Liver (tissue), 3 donors: ENCODE results near the gene AHDC1.

Experiments used
- FOXA1 ChIP-seq: IDR thresholded peaks from 2 replicates; pipeline ENCODE4 v1.6.1; 2016; ENCODE audit warnings: antibody characterized with exemption
- GABPA ChIP-seq, 2 donors: IDR thresholded peaks in 1 of 2; conservative IDR thresholded peaks in 1 of 2; 2 replicates each; pipeline ENCODE4 v1.6.1; 2016; ENCODE audit warnings: antibody characterized with exemption in 2 of 2, mild to moderate bottlenecking in 1 of 2, moderate library complexity in 1 of 2
- YY1 ChIP-seq: IDR thresholded peaks from 2 replicates; pipeline ENCODE4 v1.6.1; 2016; ENCODE audit warnings: antibody characterized with exemption, mild to moderate bottlenecking
- TF ChIP-seq, protein P1 (sequence below): IDR thresholded peaks from 2 replicates; pipeline ENCODE4 v1.6.1; 2016; ENCODE audit warnings: antibody characterized with exemption
- TF ChIP-seq, protein P2 (sequence below): fragments of 150-350 bp; IDR thresholded peaks from 2 replicates; pipeline ENCODE4 v1.5.1; 2017; ENCODE audit warnings: improper control_type of control experiment, low read depth, low read length; ENCODE audit not compliant: missing input control
- TF ChIP-seq, protein P3 (sequence below): IDR thresholded peaks from 2 replicates; pipeline ENCODE4 v1.6.1; 2016; ENCODE audit warnings: antibody characterized with exemption
- TF ChIP-seq, protein P4 (sequence below): IDR thresholded peaks from 2 replicates; pipeline ENCODE4 v1.6.1; 2016; ENCODE audit warnings: antibody characterized with exemption, mild to moderate bottlenecking
- donor health status: healthy.
- donor health status: healthy.

DNA sequence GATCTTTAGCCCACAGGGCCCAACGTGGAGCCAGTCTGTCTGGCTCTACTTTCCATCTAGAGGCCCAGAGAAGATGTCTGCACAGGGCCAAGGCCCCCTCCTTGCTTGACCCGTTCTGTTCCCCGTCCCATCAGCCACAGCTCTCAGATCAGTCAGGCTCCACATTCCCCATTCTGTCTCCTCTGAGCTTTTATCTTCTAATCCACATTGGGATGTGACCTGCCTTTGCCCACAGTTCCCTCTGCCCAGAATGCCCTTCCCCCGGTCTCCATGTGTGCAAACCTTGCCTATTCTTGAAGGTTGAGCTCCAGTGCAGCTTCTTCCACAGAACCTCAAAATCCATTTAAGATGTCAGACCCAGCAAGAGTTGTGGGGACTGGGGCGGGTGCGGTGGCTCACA is 60.7 kb downstream of the AHDC1 start:
- TF ChIP-seq, protein P1, sequence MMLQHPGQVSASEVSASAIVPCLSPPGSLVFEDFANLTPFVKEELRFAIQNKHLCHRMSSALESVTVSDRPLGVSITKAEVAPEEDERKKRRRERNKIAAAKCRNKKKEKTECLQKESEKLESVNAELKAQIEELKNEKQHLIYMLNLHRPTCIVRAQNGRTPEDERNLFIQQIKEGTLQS, result no peak
- TF ChIP-seq, protein P2, sequence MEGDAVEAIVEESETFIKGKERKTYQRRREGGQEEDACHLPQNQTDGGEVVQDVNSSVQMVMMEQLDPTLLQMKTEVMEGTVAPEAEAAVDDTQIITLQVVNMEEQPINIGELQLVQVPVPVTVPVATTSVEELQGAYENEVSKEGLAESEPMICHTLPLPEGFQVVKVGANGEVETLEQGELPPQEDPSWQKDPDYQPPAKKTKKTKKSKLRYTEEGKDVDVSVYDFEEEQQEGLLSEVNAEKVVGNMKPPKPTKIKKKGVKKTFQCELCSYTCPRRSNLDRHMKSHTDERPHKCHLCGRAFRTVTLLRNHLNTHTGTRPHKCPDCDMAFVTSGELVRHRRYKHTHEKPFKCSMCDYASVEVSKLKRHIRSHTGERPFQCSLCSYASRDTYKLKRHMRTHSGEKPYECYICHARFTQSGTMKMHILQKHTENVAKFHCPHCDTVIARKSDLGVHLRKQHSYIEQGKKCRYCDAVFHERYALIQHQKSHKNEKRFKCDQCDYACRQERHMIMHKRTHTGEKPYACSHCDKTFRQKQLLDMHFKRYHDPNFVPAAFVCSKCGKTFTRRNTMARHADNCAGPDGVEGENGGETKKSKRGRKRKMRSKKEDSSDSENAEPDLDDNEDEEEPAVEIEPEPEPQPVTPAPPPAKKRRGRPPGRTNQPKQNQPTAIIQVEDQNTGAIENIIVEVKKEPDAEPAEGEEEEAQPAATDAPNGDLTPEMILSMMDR, result no peak
- TF ChIP-seq FOXA1 (no peak), YY1 (no peak), GABPA (IDR thresholded peaks at IDR 0.05 in 1 of 2, conservative IDR thresholded peaks at IDR 0.05 in 1 of 2) (no peak)
- TF ChIP-seq, protein P3, sequence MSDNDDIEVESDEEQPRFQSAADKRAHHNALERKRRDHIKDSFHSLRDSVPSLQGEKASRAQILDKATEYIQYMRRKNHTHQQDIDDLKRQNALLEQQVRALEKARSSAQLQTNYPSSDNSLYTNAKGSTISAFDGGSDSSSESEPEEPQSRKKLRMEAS, result no peak
- TF ChIP-seq, protein P4, sequence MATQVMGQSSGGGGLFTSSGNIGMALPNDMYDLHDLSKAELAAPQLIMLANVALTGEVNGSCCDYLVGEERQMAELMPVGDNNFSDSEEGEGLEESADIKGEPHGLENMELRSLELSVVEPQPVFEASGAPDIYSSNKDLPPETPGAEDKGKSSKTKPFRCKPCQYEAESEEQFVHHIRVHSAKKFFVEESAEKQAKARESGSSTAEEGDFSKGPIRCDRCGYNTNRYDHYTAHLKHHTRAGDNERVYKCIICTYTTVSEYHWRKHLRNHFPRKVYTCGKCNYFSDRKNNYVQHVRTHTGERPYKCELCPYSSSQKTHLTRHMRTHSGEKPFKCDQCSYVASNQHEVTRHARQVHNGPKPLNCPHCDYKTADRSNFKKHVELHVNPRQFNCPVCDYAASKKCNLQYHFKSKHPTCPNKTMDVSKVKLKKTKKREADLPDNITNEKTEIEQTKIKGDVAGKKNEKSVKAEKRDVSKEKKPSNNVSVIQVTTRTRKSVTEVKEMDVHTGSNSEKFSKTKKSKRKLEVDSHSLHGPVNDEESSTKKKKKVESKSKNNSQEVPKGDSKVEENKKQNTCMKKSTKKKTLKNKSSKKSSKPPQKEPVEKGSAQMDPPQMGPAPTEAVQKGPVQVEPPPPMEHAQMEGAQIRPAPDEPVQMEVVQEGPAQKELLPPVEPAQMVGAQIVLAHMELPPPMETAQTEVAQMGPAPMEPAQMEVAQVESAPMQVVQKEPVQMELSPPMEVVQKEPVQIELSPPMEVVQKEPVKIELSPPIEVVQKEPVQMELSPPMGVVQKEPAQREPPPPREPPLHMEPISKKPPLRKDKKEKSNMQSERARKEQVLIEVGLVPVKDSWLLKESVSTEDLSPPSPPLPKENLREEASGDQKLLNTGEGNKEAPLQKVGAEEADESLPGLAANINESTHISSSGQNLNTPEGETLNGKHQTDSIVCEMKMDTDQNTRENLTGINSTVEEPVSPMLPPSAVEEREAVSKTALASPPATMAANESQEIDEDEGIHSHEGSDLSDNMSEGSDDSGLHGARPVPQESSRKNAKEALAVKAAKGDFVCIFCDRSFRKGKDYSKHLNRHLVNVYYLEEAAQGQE, result no peak
